Activated CD8-positive, alpha-beta memory T cell treated with anti-CD3 and anti-CD28 coated beads for 4 hours (primary cell): Measurements from ENCODE around the gene RAB3B.
A peak's percentile ranks its signal among the peaks of the same experiment; 100 is the strongest.
"Not testable (repeated sequence)": the region's sequence is repeated elsewhere in the genome, so short reads cannot be mapped to it uniquely, and the experiment has no call there.

Experiments
- DNase-seq, 2 donors: peaks; one replicate each; pipeline ENCODE4 v3.0.0-alpha.2; 2020; ENCODE audit warnings: low read depth in 2 of 2

Gene RAB3B

GRCh38 chr1:51990478-51990965, at the start of gene RAB3B:
TSS of gene RAB3B (minus strand) at chr1:51990700. CDS start at chr1:51977117, 13,583 bp downstream.
- peak; percentile 69 to 75 for DNase-seq

- DNase-seq: no peak
Observed at GRCh38 chr1:52037909-52038308, 47.4 kb upstream of the RAB3B start.

- DNase-seq: no peak
Observed at GRCh38 chr1:52037402-52037814, 46.9 kb upstream of the RAB3B start.

- no peak for DNase-seq
Observed at GRCh38 chr1:52034050-52034384, 43.5 kb upstream of the RAB3B start.

GRCh38 chr1:52033190-52034049, 42.9 kb upstream of the RAB3B start, which contains the start of gene KTI12:
TSS of gene KTI12 (minus strand) at chr1:52033810. CDS start at chr1:52033761, 49 bp downstream.
- peak; percentile 64 to 76 for DNase-seq

GRCh38 chr1:52032785-52033131, 42.3 kb upstream of the RAB3B start:
- DNase-seq: no peak

- DNase-seq: no peak
Observed at GRCh38 chr1:52032124-52032784, 41.8 kb upstream of the RAB3B start.

GRCh38 chr1:52028839-52029238, 38.3 kb upstream of the RAB3B start:
- DNase-seq: not testable (repeated sequence)

- no peak for DNase-seq
Observed at GRCh38 chr1:52028328-52028727, 37.8 kb upstream of the RAB3B start.

- DNase-seq: no peak
Observed at GRCh38 chr1:52026278-52026677, 35.8 kb upstream of the RAB3B start.

GRCh38 chr1:52022133-52022532, 31.6 kb upstream of the RAB3B start:
- no peak for DNase-seq

GRCh38 chr1:52008071-52008809, 17.7 kb upstream of the RAB3B start:
- DNase-seq: no peak

- no peak for DNase-seq
Observed at GRCh38 chr1:52007215-52008002, 16.9 kb upstream of the RAB3B start.

- not testable (repeated sequence) for DNase-seq
Observed at GRCh38 chr1:52006081-52006553, 15.6 kb upstream of the RAB3B start.

- not testable (repeated sequence) for DNase-seq
Observed at GRCh38 chr1:52005548-52005947, 15.0 kb upstream of the RAB3B start.

- no peak for DNase-seq
Observed at GRCh38 chr1:52003877-52004276, 13.4 kb upstream of the RAB3B start.

GRCh38 chr1:52002038-52002917, 11.8 kb upstream of the RAB3B start:
- peak; percentile 7 to 12 for DNase-seq

- no peak for DNase-seq
Observed at GRCh38 chr1:51998701-51999100, 8.2 kb upstream of the RAB3B start.

- DNase-seq: no peak
Observed at GRCh38 chr1:51997974-51998382, 7.5 kb upstream of the RAB3B start.
